Ovary (tissue), 3 donors: Measurements from ENCODE around the gene RAB34.

Source experiments
- EP300 ChIP-seq: sonication (generic); formaldehyde crosslinking; IDR thresholded peaks from one replicate; pipeline ENCODE4 v1.6.1; 2017; ENCODE audit warnings: antibody characterized with exemption
- POLR2A ChIP-seq: fragments of 450-650 bp; IDR thresholded peaks from one replicate; pipeline ENCODE4 v1.6.1; 2017; ENCODE audit warnings: antibody characterized with exemption, mild to moderate bottlenecking, moderate library complexity
- TF ChIP-seq, protein P1 (sequence below), 3 donors: fragments of 450-650 bp in 2 of 3; fragments of 200-600 bp in 1 of 3; IDR thresholded peaks; one replicate each; pipeline versions ENCODE4 v1.5.1 to v1.8.0; 2016 to 2022; ENCODE audit warnings: antibody characterized with exemption in 3 of 3, mild to moderate bottlenecking in 1 of 3
- donor health status: DM: no; HTN: no; CAD: no.

DNA sequence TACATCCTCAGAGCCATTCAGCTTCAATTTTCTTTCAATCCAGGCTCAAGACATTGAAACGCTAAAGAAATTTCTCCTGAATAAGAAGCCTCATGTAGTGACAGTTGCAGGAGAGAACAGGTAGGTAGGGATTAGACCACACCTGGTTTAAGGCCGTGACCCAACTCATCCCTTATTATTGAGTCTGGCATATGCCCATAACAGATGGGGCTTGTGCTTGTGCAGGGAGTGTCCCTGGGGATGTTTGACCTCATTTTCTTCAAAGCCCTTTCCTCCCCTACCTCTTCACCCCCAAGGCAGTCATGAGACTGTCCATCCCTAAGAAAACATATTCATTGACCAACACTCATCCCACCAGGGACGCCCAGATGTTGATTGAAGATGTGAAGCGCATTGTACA is 31.4 kb downstream of the RAB34 start:
- TF ChIP-seq, protein P1, sequence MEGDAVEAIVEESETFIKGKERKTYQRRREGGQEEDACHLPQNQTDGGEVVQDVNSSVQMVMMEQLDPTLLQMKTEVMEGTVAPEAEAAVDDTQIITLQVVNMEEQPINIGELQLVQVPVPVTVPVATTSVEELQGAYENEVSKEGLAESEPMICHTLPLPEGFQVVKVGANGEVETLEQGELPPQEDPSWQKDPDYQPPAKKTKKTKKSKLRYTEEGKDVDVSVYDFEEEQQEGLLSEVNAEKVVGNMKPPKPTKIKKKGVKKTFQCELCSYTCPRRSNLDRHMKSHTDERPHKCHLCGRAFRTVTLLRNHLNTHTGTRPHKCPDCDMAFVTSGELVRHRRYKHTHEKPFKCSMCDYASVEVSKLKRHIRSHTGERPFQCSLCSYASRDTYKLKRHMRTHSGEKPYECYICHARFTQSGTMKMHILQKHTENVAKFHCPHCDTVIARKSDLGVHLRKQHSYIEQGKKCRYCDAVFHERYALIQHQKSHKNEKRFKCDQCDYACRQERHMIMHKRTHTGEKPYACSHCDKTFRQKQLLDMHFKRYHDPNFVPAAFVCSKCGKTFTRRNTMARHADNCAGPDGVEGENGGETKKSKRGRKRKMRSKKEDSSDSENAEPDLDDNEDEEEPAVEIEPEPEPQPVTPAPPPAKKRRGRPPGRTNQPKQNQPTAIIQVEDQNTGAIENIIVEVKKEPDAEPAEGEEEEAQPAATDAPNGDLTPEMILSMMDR (IDR thresholded peaks at IDR 0.05) = no peak
- no peak for TF ChIP-seq POLR2A
- TF ChIP-seq EP300 = no peak
